OCI-LY7 (cell line): ENCODE data around the gene BMPR1B.

Source experiments
- EZH2phosphoT487 ChIP-seq: fragments of 200-600 bp; sonication (generic); IDR thresholded peaks from 2 replicates; pipeline ENCODE4 v1.6.1; 2018; ENCODE audit warnings: low read depth, borderline replicate concordance, mild to moderate bottlenecking, mixed run types, antibody characterized with exemption, low read length, moderate library complexity, mixed read lengths
- TF ChIP-seq, protein P1 (sequence below): fragments of 200-600 bp; sonication (generic); conservative IDR thresholded peaks from 2 replicates; pipeline ENCODE4 v1.5.1; 2014; ENCODE audit warnings: mild to moderate bottlenecking, antibody characterized with exemption, low read length, moderate library complexity, mixed read lengths

DNA sequence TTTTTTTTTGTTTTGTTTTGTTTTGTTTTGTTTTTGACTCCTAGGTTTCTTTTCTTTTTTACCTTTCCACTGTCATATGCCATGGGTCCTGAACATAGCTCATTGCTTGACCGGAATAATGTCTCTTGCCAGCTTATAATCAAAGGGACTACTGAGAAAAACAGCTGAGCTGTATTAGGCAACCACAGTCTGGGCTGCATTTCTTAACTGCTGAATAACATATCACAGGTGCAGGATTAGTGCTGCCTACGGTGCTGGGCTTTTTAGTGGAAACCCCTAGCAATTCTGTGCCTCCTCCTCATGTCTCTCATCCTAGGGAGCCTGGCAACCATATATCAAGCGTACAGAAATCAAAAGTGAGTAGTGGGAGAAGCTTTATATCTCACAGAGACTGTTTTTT, 333.5 kb downstream of the BMPR1B start:
- TF ChIP-seq, protein P1, sequence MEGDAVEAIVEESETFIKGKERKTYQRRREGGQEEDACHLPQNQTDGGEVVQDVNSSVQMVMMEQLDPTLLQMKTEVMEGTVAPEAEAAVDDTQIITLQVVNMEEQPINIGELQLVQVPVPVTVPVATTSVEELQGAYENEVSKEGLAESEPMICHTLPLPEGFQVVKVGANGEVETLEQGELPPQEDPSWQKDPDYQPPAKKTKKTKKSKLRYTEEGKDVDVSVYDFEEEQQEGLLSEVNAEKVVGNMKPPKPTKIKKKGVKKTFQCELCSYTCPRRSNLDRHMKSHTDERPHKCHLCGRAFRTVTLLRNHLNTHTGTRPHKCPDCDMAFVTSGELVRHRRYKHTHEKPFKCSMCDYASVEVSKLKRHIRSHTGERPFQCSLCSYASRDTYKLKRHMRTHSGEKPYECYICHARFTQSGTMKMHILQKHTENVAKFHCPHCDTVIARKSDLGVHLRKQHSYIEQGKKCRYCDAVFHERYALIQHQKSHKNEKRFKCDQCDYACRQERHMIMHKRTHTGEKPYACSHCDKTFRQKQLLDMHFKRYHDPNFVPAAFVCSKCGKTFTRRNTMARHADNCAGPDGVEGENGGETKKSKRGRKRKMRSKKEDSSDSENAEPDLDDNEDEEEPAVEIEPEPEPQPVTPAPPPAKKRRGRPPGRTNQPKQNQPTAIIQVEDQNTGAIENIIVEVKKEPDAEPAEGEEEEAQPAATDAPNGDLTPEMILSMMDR = no peak
- TF ChIP-seq EZH2phosphoT487 = no peak
